ENCODE measurements around the gene FA2H.

FA2H gene

GRCh38 chr16:74759564-74759963, 15.1 kb downstream of the FA2H start:
- TF ChIP-seq SUZ12 (IDR thresholded peaks at IDR 0.05; ENCODE audit: extremely low read depth, insufficient read depth, insufficient read length) (no peak), YY1 (IDR thresholded peaks at IDR 0.05; ENCODE audit: insufficient read depth, insufficient read length) (no peak), ZNF274 (IDR thresholded peaks at IDR 0.05; ENCODE audit: low read depth, low read length) (no peak)
- DNase-seq (ENCODE audit: low read depth, low spot score): no peak
- Histone ChIP-seq H3K36me3 (ENCODE audit: insufficient read depth, insufficient read length, low read length) (no peaks in the 10 kb centered on the region), H3K27me3 (ENCODE audit: insufficient read depth, insufficient read length) (no peaks in the 10 kb centered on the region), H3K9me3 (ENCODE audit: insufficient read depth, low read length) (no peaks in the 10 kb centered on the region), H3K9ac (ENCODE audit: insufficient read length, low read depth) (no peak overlapping the region), H3K4me1 (ENCODE audit: insufficient read depth, insufficient read length) (peaks cover 4% of the 10 kb centered on the region), H3K4me3 (ENCODE audit: insufficient read length, low read depth) (no peak overlapping the region)

- Histone ChIP-seq H3K9me3 (ENCODE audit: insufficient read depth, low read length) (no peaks in the 10 kb centered on the region), H3K4me3 (ENCODE audit: insufficient read length, low read depth) (no peak overlapping the region), H3K4me1 (ENCODE audit: insufficient read depth, insufficient read length) (peaks cover 4% of the 10 kb centered on the region), H3K27me3 (ENCODE audit: insufficient read depth, insufficient read length) (no peaks in the 10 kb centered on the region), H3K36me3 (ENCODE audit: insufficient read depth, insufficient read length, low read length) (no peaks in the 10 kb centered on the region), H3K9ac (ENCODE audit: insufficient read length, low read depth) (no peak overlapping the region)
- TF ChIP-seq SUZ12 (IDR thresholded peaks at IDR 0.05; ENCODE audit: extremely low read depth, insufficient read depth, insufficient read length) (no peak), ZNF274 (IDR thresholded peaks at IDR 0.05; ENCODE audit: low read depth, low read length) (no peak), YY1 (IDR thresholded peaks at IDR 0.05; ENCODE audit: insufficient read depth, insufficient read length) (no peak)
- no peak for DNase-seq (ENCODE audit: low read depth, low spot score)
Measured at GRCh38 chr16:74758801-74759200, 15.8 kb downstream of the FA2H start.

DNA sequence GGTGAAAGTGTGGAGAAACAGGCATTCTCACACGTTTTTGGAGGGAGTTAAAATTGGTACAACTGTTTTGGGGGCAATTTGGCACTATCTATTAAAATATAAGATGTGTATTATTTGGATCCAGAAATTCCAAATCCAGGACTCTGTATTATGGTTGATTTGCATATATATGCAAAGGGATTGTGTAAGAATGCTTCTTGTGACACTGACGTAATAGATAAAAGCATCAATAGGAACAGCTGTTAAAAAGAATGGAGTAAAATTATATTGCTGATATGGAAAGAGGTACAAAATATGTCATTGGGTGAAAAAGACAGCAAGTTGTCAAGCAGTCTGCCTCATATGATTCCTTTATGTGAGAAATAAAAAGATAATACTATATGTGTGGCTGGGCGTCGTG, 17.3 kb downstream of the FA2H start:
- Histone ChIP-seq H3K4me3 (ENCODE audit: insufficient read length, low read depth) (no peak overlapping the region), H3K9me3 (ENCODE audit: insufficient read depth, low read length) (no peaks in the 10 kb centered on the region), H3K9ac (ENCODE audit: insufficient read length, low read depth) (no peak overlapping the region), H3K36me3 (ENCODE audit: insufficient read depth, insufficient read length, low read length) (no peaks in the 10 kb centered on the region), H3K4me1 (ENCODE audit: insufficient read depth, insufficient read length) (peaks cover 4% of the 10 kb centered on the region), H3K27me3 (ENCODE audit: insufficient read depth, insufficient read length) (no peaks in the 10 kb centered on the region)
- TF ChIP-seq ZNF274 (IDR thresholded peaks at IDR 0.05; ENCODE audit: low read depth, low read length) (no peak), SUZ12 (IDR thresholded peaks at IDR 0.05; ENCODE audit: extremely low read depth, insufficient read depth, insufficient read length) (no peak), YY1 (IDR thresholded peaks at IDR 0.05; ENCODE audit: insufficient read depth, insufficient read length) (no peak)
- DNase-seq (ENCODE audit: low read depth, low spot score): no peak

GRCh38 chr16:74756203-74756602, 18.4 kb downstream of the FA2H start:
- H3K27me3 ChIP-seq (ENCODE audit: insufficient read depth, insufficient read length): no peaks in the 10 kb centered on the region
- no peaks in the 10 kb centered on the region for H3K9me3 ChIP-seq (ENCODE audit: insufficient read depth, low read length)
- peak overlapping the region; percentile 36 for H3K9ac ChIP-seq (ENCODE audit: insufficient read length, low read depth)
- no peak for TF ChIP-seq SUZ12 (IDR thresholded peaks at IDR 0.05; ENCODE audit: extremely low read depth, insufficient read depth, insufficient read length)
- TF ChIP-seq YY1 (IDR thresholded peaks at IDR 0.05; ENCODE audit: insufficient read depth, insufficient read length): no peak
- TF ChIP-seq ZNF274 (IDR thresholded peaks at IDR 0.05; ENCODE audit: low read depth, low read length): no peak
- no peaks in the 10 kb centered on the region for H3K36me3 ChIP-seq (ENCODE audit: insufficient read depth, insufficient read length, low read length)
- H3K4me3 ChIP-seq (ENCODE audit: insufficient read length, low read depth): no peak overlapping the region
- no peak for DNase-seq (ENCODE audit: low read depth, low spot score)
- H3K4me1 ChIP-seq (ENCODE audit: insufficient read depth, insufficient read length): peaks cover 4% of the 10 kb centered on the region

DNA sequence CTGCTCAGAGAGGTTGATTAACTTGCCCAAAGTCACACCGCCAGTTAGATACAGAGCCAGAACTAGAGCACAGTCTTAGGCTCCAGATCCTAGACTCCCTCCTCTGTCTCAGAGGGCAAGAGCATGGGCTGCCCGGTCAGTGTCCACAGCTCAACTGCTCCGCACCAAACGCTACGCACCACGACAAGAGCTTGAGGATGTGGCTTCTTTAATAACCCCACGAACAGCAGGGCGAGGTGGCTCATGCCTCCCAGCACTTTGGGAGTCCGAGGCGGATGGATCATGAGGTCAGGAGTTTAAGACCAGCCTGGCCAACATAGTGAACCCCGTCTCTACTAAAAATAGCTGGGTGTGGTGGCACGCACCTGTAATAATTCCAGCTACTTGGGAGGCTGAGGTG, 21.4 kb downstream of the FA2H start:
- Histone ChIP-seq H3K36me3 (ENCODE audit: insufficient read depth, insufficient read length, low read length) (no peaks in the 10 kb centered on the region), H3K9ac (ENCODE audit: insufficient read length, low read depth) (no peak overlapping the region), H3K9me3 (ENCODE audit: insufficient read depth, low read length) (no peaks in the 10 kb centered on the region), H3K27me3 (ENCODE audit: insufficient read depth, insufficient read length) (no peaks in the 10 kb centered on the region), H3K4me3 (ENCODE audit: insufficient read length, low read depth) (no peak overlapping the region), H3K4me1 (ENCODE audit: insufficient read depth, insufficient read length) (peaks cover 7% of the 10 kb centered on the region)
- TF ChIP-seq ZNF274 (IDR thresholded peaks at IDR 0.05; ENCODE audit: low read depth, low read length) (no peak), SUZ12 (IDR thresholded peaks at IDR 0.05; ENCODE audit: extremely low read depth, insufficient read depth, insufficient read length) (no peak), YY1 (IDR thresholded peaks at IDR 0.05; ENCODE audit: insufficient read depth, insufficient read length) (no peak)
- no peak for DNase-seq (ENCODE audit: low read depth, low spot score)

GRCh38 chr16:74752756-74753155, 21.9 kb downstream of the FA2H start:
- H3K9me3 ChIP-seq (ENCODE audit: insufficient read depth, low read length): no peaks in the 10 kb centered on the region
- H3K4me1 ChIP-seq (ENCODE audit: insufficient read depth, insufficient read length): peaks cover 12% of the 10 kb centered on the region
- TF ChIP-seq ZNF274 (IDR thresholded peaks at IDR 0.05; ENCODE audit: low read depth, low read length): no peak
- no peak for TF ChIP-seq SUZ12 (IDR thresholded peaks at IDR 0.05; ENCODE audit: extremely low read depth, insufficient read depth, insufficient read length)
- no peak for TF ChIP-seq YY1 (IDR thresholded peaks at IDR 0.05; ENCODE audit: insufficient read depth, insufficient read length)
- no peak for DNase-seq (ENCODE audit: low read depth, low spot score)
- H3K4me3 ChIP-seq (ENCODE audit: insufficient read length, low read depth): no peak overlapping the region
- no peaks in the 10 kb centered on the region for H3K36me3 ChIP-seq (ENCODE audit: insufficient read depth, insufficient read length, low read length)
- H3K27me3 ChIP-seq (ENCODE audit: insufficient read depth, insufficient read length): no peaks in the 10 kb centered on the region
- no peak overlapping the region for H3K9ac ChIP-seq (ENCODE audit: insufficient read length, low read depth)

DNA sequence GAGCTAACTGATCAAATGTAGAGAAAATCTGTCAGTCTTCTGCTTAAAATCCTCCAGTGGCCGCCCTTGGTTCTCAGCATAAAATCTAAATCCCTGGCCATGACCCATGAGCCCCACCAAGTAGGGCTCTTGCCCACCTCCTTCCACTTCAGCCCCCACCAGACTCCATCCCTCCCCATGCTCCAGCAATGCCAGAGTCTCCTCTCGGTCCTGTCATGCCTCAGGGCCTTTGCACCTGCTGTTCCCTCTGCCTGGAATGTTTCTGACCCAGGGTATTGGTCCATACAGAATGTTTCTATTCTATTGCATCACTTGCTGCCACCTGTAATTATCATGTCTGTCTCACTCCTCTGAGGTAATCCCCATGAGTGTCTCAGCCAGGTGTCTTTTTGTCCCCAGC, 22.4 kb downstream of the FA2H start:
- TF ChIP-seq SUZ12 (IDR thresholded peaks at IDR 0.05; ENCODE audit: extremely low read depth, insufficient read depth, insufficient read length): no peak
- TF ChIP-seq ZNF274 (IDR thresholded peaks at IDR 0.05; ENCODE audit: low read depth, low read length): no peak
- TF ChIP-seq YY1 (IDR thresholded peaks at IDR 0.05; ENCODE audit: insufficient read depth, insufficient read length): no peak
- no peaks in the 10 kb centered on the region for H3K9me3 ChIP-seq (ENCODE audit: insufficient read depth, low read length)
- H3K36me3 ChIP-seq (ENCODE audit: insufficient read depth, insufficient read length, low read length): no peaks in the 10 kb centered on the region
- DNase-seq (ENCODE audit: low read depth, low spot score): no peak
- H3K9ac ChIP-seq (ENCODE audit: insufficient read length, low read depth): no peak overlapping the region
- no peak overlapping the region for H3K4me3 ChIP-seq (ENCODE audit: insufficient read length, low read depth)
- peaks cover 15% of the 10 kb centered on the region for H3K4me1 ChIP-seq (ENCODE audit: insufficient read depth, insufficient read length)
- no peaks in the 10 kb centered on the region for H3K27me3 ChIP-seq (ENCODE audit: insufficient read depth, insufficient read length)
